GM10266 (cell line): Measurements from ENCODE around the gene HSPA12B.

Experiments used
- DNase-seq: peaks from one replicate; pipeline ENCODE4 v3.0.0; 2012; ENCODE audit errors: extremely low spot score
- TF ChIP-seq, protein P1 (sequence below): IDR thresholded peaks from 2 replicates; pipeline ENCODE4 v1.5.1; 2012; ENCODE audit warnings: mild to moderate bottlenecking, low read depth; ENCODE audit not compliant: control insufficient read depth, insufficient read depth; ENCODE audit errors: missing control alignments

HSPA12B gene

GRCh38 chr20:3696200-3696599 is 36.3 kb upstream of the HSPA12B start:
- no peak for DNase-seq
- TF ChIP-seq, protein P1, sequence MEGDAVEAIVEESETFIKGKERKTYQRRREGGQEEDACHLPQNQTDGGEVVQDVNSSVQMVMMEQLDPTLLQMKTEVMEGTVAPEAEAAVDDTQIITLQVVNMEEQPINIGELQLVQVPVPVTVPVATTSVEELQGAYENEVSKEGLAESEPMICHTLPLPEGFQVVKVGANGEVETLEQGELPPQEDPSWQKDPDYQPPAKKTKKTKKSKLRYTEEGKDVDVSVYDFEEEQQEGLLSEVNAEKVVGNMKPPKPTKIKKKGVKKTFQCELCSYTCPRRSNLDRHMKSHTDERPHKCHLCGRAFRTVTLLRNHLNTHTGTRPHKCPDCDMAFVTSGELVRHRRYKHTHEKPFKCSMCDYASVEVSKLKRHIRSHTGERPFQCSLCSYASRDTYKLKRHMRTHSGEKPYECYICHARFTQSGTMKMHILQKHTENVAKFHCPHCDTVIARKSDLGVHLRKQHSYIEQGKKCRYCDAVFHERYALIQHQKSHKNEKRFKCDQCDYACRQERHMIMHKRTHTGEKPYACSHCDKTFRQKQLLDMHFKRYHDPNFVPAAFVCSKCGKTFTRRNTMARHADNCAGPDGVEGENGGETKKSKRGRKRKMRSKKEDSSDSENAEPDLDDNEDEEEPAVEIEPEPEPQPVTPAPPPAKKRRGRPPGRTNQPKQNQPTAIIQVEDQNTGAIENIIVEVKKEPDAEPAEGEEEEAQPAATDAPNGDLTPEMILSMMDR, result peak; percentile 35

- no peak for DNase-seq
- TF ChIP-seq, protein P1, result no peak
These were observed 35.5 kb upstream of the HSPA12B start for GRCh38 chr20:3696745-3697587.

DNA sequence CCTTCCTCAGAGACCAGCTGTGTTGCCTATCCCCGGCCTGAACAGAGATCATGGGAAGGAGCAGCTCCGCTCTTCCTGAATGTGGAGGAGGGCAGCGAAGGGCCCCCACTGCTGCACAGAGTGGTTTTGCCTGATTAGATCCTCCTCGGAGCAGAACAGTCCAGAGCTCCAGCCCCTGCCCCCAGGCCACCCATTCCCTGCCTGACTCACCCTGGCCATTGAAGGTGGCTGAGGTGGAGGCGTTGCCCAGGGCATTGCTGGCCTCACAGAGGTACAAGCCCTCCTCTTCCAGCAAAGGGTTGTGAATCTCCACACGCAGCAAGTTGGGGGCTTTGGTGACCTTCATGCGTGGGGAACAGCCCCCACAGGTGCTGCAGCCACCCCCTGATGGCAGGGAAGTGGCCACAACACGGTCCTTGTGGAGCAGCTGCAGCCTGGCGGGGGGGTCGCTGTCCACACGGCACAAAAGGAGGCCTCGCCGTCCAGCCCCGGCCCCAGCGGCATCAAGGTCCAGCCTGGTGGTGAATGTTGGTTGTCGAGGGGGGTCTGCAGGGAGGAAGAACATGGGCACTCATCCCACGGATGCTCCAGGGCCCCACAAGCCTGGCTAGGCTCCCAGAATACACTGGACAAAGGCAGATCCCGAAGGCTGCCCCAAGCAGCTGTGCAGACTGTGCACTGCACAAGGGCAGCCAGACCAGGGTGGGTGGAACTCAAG is 34.7 kb upstream of the HSPA12B start:
- DNase-seq, result no peak
- TF ChIP-seq, protein P1, result no peak

- no peak for DNase-seq
- TF ChIP-seq, protein P1, result no peak
These were observed 33.9 kb upstream of the HSPA12B start for GRCh38 chr20:3698591-3699001.

DNA sequence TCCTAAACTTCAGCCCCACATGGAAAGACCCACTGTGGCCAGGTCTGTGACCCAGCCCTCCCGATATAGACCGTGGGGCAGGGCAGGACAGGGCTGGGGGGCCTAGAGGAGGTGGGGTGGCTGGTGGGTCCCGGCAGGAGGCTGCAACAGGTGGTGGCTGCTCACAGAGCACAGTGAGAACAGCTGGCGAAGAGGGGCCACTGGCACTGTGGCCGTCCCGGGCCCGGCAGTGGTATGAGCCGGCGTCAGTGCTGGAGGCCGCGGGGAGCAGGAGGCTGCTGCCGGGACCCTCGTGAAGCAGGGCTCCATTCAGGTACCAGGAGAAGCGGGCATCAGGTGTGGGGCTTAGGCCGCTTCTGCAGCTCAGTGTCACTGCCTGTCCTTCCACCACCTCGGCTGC is 33.4 kb upstream of the HSPA12B start:
- TF ChIP-seq, protein P1, result no peak
- DNase-seq, result no peak

GRCh38 chr20:3701061-3701998 is 31.2 kb upstream of the HSPA12B start:
- TF ChIP-seq, protein P1, result no peak
- no peak for DNase-seq
